Naive thymus-derived CD4-positive, alpha-beta T cell (primary cell): ENCODE data around the gene ING3. TPM values are rescaled to one million over a fixed set of nuclear protein-coding genes. Genes with fewer than 3 reads are reported as not detected.
A peak's percentile ranks its signal among the peaks of the same experiment; 100 is the strongest.

Experiments used
- ATAC-seq: fragments of 150-1000 bp; cut with Tn5 transposase; 2 replicates; pipeline ENCODE4 v1.10.0; 2021; ENCODE audit warnings: mild to moderate bottlenecking, moderate library complexity
- CTCF ChIA-PET: fragments of 350-600 bp; sonication (Branson Sonifier 250); formaldehyde crosslinking; loops from one replicate; lab custom pipeline; 2021; ENCODE audit warnings: antibody characterized with exemption; lab: Charles Lee
- POLR2A ChIA-PET: fragments of 350-600 bp; sonication (Branson Sonifier 250); formaldehyde crosslinking; loops from one replicate; lab custom pipeline; 2021; ENCODE audit warnings: antibody characterized with exemption, inconsistent platforms; lab: Charles Lee
- DNase-seq, 9 donors: peaks; one replicate each; pipeline versions ENCODE4 v3.0.0 to v3.0.0-alpha.2; 2020 to 2022; ENCODE audit warnings: mixed read lengths in 1 of 9
- H3K27ac ChIP-seq: one replicate; pipeline ENCODE4 v1.7.0; 2013; ENCODE audit warnings: mild to moderate bottlenecking, low read depth, low read length, moderate library complexity
- H3K27me3 ChIP-seq, 2 donors: one replicate each; pipeline ENCODE4 v1.7.0; 2013; ENCODE audit warnings: low read length in 2 of 2, mild to moderate bottlenecking in 2 of 2, moderate library complexity in 2 of 2; ENCODE audit not compliant: control insufficient read depth in 2 of 2, insufficient read depth in 2 of 2
- H3K36me3 ChIP-seq, 3 experiments: 1 replicate in 2 of 3; 2 replicates in 1 of 3; pipeline ENCODE4 v1.7.0; 2013; ENCODE audit warnings: low read length in 3 of 3, mild to moderate bottlenecking in 3 of 3, moderate library complexity in 1 of 3; ENCODE audit not compliant: insufficient read depth in 3 of 3, control insufficient read depth in 2 of 3
- H3K4me1 ChIP-seq, 2 donors: one replicate each; pipeline ENCODE4 v1.7.0; 2013; ENCODE audit warnings: low read length in 2 of 2, mild to moderate bottlenecking in 2 of 2, moderate library complexity in 1 of 2; ENCODE audit not compliant: control insufficient read depth in 2 of 2, insufficient read depth in 2 of 2
- H3K4me3 ChIP-seq: 2 replicates; pipeline ENCODE4 v1.7.0; 2013; ENCODE audit warnings: mild to moderate bottlenecking, low read length
- H3K9me3 ChIP-seq, 3 experiments: 1 replicate in 2 of 3; 2 replicates in 1 of 3; pipeline ENCODE4 v1.7.0; 2013; ENCODE audit warnings: low read length in 3 of 3; ENCODE audit not compliant: control insufficient read depth in 2 of 3
- H3K27ac Mint-ChIP-seq, 9 donors: one replicate each; pipeline ENCODE4 v1.8.0; 2020 to 2022; ENCODE audit warnings: mixed read lengths in 9 of 9, mild to moderate bottlenecking in 8 of 9, moderate library complexity in 5 of 9, inconsistent platforms in 2 of 9
- H3K27me3 Mint-ChIP-seq, 5 donors: one replicate each; pipeline ENCODE4 v1.8.0; 2021 to 2022; ENCODE audit warnings: mixed read lengths in 5 of 5, mild to moderate bottlenecking in 1 of 5
- H3K36me3 Mint-ChIP-seq, 5 donors: one replicate each; pipeline ENCODE4 v1.8.0; 2020 to 2022; ENCODE audit warnings: mixed read lengths in 5 of 5, mild to moderate bottlenecking in 3 of 5, inconsistent platforms in 1 of 5
- H3K4me1 Mint-ChIP-seq, 7 donors: one replicate each; pipeline ENCODE4 v1.8.0; 2020 to 2022; ENCODE audit warnings: mixed read lengths in 7 of 7, mild to moderate bottlenecking in 3 of 7, inconsistent platforms in 1 of 7
- H3K4me3 Mint-ChIP-seq, 10 donors: one replicate each; pipeline ENCODE4 v1.8.0; 2020 to 2022; ENCODE audit warnings: mild to moderate bottlenecking in 10 of 10, mixed read lengths in 10 of 10, moderate library complexity in 6 of 10, inconsistent platforms in 2 of 10
- H3K9me3 Mint-ChIP-seq, 11 donors: one replicate each; pipeline ENCODE4 v1.8.0; 2020 to 2022; ENCODE audit warnings: mixed read lengths in 11 of 11, mild to moderate bottlenecking in 4 of 11, inconsistent platforms in 1 of 11, moderate library complexity in 1 of 11
- intact Hi-C, 2 donors: fragments of 100-400 bp; cut with micrococcal nuclease; formaldehyde crosslinking; loops; one replicate each; pipeline ENCODE4 v1.15.1; 2023
- polyA plus RNA-seq, 2 donors: library from polyadenylated mRNA; unstranded; fragments of 300-500 nt; fragmentation: Illumina TruSeq; gene quantifications; one replicate each; pipeline ENCODE4 v1.2.3, GENCODE V29; 2021
- total RNA-seq, 6 experiments: library from RNA in 5 of 6; stranded (reverse) in 5 of 6; gene quantifications; 1 replicate in 5 of 6; 2 replicates in 1 of 6; pipeline ENCODE4 v1.2.3 and lab custom pipeline; 2021 to 2026

The ING3 gene
- total and polyA plus RNA-seq, 7 experiments from 2014 or later, result 26.4 to 36.1 (median 29.9) TPM

DNA sequence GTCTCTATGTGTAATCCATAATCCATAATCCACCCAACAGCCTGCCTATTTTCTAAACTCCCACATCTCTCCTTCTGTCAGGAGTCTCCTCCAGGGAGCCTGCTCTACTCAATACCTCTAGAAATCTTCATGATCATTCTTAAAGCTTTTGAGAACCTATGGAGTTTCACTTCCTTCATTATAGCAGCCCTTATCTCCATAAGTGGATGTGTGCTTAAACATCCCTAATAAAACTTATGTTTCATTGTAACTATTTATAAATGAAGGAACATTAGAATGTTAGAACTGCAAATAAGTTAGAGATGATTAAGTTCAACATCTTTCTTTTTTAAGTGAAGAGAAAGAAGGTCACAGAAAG lies 46.4 kb downstream of the ING3 start:
- H3K4me3 Mint-ChIP-seq, result peak overlapping the region in 8 of 10 donors; percentile 9 to 51 (median 20)
- Histone ChIP-seq H3K4me1 (peaks cover 0 to 13% of the 10 kb centered on the region in 2 donors), H3K27ac (no peak overlapping the region), H3K4me3 (no peak overlapping the region), H3K9me3 (no peaks in the 10 kb centered on the region), H3K36me3 (no peaks in the 10 kb centered on the region), H3K27me3 (no peaks in the 10 kb centered on the region)
- intact Hi-C loops, result loop anchor here in 1 of 2 donors (1.0 to 5.0 kb wide), 3 partner anchors 10 to 440 kb away; partner anchors contain the start of gene ING3
- H3K4me1 Mint-ChIP-seq, result peaks cover 7 to 56% (median 42%) of the 10 kb centered on the region in 7 donors
- POLR2A ChIA-PET, result interaction anchor here (1.0 kb wide), 1 partner anchor 46 kb away, joined by 3 read pairs; the partner anchor contains the start of gene ING3
- H3K36me3 Mint-ChIP-seq, result no peaks in the 10 kb centered on the region
- H3K27ac Mint-ChIP-seq, result peak overlapping the region in 3 of 9 donors; percentile 3 to 34 (median 4)
- DNase-seq (no peak), ATAC-seq (peak; percentile 44)
- CTCF ChIA-PET, result interaction anchor here (0.6 to 1.9 kb wide), 3 partner anchors 10 to 103 kb away, joined by 4 to 15 read pairs (median 13); no protein-coding TSS in a partner anchor
- peaks cover 0 to 39% (median 11%) of the 10 kb centered on the region in 5 donors for H3K27me3 Mint-ChIP-seq
- no peaks in the 10 kb centered on the region for H3K9me3 Mint-ChIP-seq

DNA sequence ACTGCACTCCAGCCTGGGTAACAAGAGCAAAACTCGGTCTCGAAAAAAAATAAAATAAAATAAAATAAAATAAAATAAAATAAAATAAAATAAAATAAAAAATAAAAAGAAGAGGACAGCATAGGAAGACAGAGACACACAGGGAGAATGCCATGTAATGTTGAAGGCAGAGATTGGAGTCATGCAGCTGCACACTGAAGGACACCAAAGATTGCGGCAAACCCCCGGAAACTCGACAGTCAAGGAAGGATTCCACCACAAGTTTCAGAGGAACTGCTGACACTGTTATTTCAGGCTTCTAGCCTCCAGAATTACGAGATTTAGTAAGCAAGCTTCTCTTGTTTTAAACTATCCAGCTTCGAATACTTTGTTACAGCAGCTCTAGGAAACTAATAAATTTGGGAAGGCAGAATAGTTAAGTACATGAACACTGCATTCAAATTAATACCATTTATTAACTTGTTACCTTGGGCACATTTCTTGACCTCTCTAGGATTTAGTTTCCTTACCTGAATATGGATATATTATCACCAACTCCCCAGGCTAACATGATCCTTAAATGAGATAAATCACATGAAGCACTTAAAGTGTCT lies 47.4 kb downstream of the ING3 start:
- intact Hi-C loops, result loop anchor here in 1 of 2 donors (2.0 to 5.0 kb wide), 2 partner anchors 47 to 439 kb away; partner anchors contain the start of gene ING3

DNA sequence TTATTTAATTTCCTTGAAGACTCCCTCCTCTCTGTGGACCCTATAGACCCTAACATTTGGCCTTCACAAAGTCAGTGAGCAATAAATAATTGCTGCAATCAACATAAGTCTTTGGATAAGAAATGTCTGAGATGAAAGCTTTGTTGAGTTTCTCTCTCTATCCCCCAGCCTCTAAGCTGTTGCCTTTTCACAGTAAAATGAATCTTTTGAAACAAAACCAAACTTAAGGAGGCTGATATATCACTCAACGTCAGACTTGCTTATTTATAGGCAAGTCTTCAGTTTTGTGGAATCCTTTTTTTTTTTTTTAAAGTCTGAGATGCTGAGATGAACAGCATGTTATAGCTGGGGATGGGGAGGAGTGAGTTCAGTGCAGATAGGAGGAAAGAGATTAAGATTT lies 47.9 kb downstream of the ING3 start:
- H3K27ac ChIP-seq, result no peak overlapping the region
- H3K4me1 ChIP-seq, result peaks cover 0 to 13% of the 10 kb centered on the region in 2 donors
- Mint-ChIP-seq H3K36me3 (no peaks in the 10 kb centered on the region), H3K27me3 (peaks cover 0 to 34% (median 8%) of the 10 kb centered on the region in 5 donors), H3K4me3 (peak overlapping the region in 1 of 10 donors; percentile 40), H3K4me1 (peaks cover 7 to 56% (median 42%) of the 10 kb centered on the region in 7 donors), H3K9me3 (no peaks in the 10 kb centered on the region), H3K27ac (no peak overlapping the region)
- ChIA-PET CTCF (interaction anchor here (0.6 kb wide), 1 partner anchor 44 kb away, joined by 3 read pairs; no protein-coding TSS in a partner anchor), POLR2A (no interaction called here)
- intact Hi-C loops, result loop anchor here in 1 of 2 donors (5.0 kb wide), 1 partner anchor 439 kb away; no protein-coding TSS in a partner anchor
- H3K36me3 ChIP-seq, result no peaks in the 10 kb centered on the region
- H3K27me3 ChIP-seq, result no peaks in the 10 kb centered on the region
- ATAC-seq, result no peak
- no peak overlapping the region for H3K4me3 ChIP-seq
- no peaks in the 10 kb centered on the region for H3K9me3 ChIP-seq
- DNase-seq, result no peak

More for the DNA sequence above, 47.4 kb downstream of the ING3 start:
- Mint-ChIP-seq H3K9me3 (no peaks in the 10 kb centered on the region), H3K36me3 (no peaks in the 10 kb centered on the region), H3K4me1 (peaks cover 7 to 56% (median 42%) of the 10 kb centered on the region in 7 donors), H3K27ac (no peak overlapping the region), H3K27me3 (peaks cover 0 to 35% (median 5%) of the 10 kb centered on the region in 5 donors), H3K4me3 (no peak overlapping the region)
- Histone ChIP-seq H3K36me3 (no peaks in the 10 kb centered on the region), H3K27ac (no peak overlapping the region), H3K4me1 (peaks cover 0 to 13% of the 10 kb centered on the region in 2 donors), H3K4me3 (no peak overlapping the region), H3K27me3 (no peaks in the 10 kb centered on the region), H3K9me3 (no peaks in the 10 kb centered on the region)
- POLR2A ChIA-PET, result no interaction called here
- CTCF ChIA-PET, result no interaction called here
- DNase-seq (no peak), ATAC-seq (no peak)

DNA sequence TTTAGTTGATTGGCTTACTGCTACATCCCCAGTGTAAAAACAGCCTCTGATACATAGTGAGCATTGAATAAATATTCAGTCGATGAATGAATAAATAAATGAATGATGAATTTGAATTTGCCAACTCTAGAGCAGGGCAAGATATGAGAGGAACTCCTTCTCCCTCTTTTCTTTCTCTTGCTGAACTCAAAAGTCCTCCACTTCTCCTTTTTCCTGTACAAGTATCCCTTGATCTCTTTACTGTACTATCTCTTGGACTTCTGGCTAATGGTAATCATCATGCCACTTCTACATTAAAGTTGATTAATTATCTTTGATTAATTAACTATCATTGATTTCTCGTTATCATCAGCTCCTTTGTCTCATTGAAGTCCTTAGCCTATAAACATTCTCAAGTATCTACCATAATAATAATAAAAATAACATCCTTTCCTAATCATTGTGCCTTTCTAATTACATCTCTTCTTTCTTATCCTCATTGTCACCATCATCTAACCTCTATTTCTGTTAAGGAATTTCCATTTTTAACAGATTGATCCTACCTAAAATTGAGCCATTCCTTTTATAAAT lies 48.5 kb downstream of the ING3 start:
- Mint-ChIP-seq H3K4me1 (peaks cover 7 to 56% (median 42%) of the 10 kb centered on the region in 7 donors), H3K27me3 (peaks cover 0 to 30% (median 11%) of the 10 kb centered on the region in 5 donors), H3K9me3 (no peaks in the 10 kb centered on the region), H3K27ac (no peak overlapping the region), H3K36me3 (no peaks in the 10 kb centered on the region), H3K4me3 (no peak overlapping the region)
- intact Hi-C loops, result loop anchor here in 1 of 2 donors (5.0 kb wide), 1 partner anchor 438 kb away; no protein-coding TSS in a partner anchor
- Histone ChIP-seq H3K9me3 (no peaks in the 10 kb centered on the region), H3K36me3 (no peaks in the 10 kb centered on the region), H3K4me1 (peaks cover 0 to 13% of the 10 kb centered on the region in 2 donors), H3K4me3 (no peak overlapping the region), H3K27me3 (no peaks in the 10 kb centered on the region), H3K27ac (no peak overlapping the region)
- ChIA-PET CTCF (interaction anchor here (0.6 kb wide), 1 partner anchor 43 kb away, joined by 3 read pairs; no protein-coding TSS in a partner anchor), POLR2A (no interaction called here)
- DNase-seq (no peak), ATAC-seq (no peak)

DNA sequence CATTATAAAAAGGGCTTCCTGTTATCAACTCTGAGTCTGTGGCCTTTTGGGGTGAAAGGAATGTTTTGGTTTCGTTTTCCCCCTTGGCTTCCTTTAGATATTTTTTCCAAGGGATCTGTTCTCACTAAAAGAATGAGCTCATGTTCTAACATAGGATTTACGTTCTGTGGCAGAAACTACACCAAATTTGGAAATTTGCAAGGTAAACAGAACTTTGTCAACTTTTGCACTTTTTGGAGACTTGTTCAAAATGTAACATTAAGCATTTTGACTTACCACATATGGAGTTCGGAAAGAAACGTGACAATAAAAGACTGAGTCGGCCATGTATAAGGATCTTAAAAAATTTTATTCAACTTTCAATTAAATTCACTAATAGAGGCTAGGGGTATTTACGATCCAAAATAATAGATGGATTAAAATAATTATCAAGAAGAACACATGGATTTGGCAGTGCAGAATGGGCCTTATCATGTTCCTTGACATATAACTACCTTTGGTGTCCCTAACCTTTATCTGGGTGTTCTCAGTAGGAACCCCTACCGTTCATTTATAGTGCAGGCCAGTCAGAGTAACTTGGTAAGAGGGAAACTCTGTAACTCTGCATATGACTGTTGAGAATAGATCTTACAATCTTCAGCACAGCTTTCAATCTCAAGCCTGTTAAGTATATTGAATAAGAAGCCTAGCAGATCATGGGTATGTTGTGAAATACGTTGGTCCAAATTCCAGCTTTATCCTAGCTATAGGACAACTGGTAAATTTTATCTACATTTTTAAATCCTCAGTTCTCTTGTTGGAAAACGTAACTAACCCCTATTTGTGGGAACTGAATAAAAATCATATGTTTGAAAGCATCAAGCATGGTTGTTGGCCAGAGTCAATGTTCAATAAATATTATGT lies 49.8 kb downstream of the ING3 start:
- Mint-ChIP-seq H3K27ac (peak overlapping the region in 3 of 9 donors; percentile 0 to 33 (median 30)), H3K27me3 (peaks cover 0 to 22% (median 13%) of the 10 kb centered on the region in 5 donors), H3K9me3 (peaks cover 0 to 2% (median 0%) of the 10 kb centered on the region in 11 donors), H3K36me3 (peaks cover 0 to 4% (median 0%) of the 10 kb centered on the region in 5 donors), H3K4me1 (peaks cover 7 to 44% (median 33%) of the 10 kb centered on the region in 7 donors), H3K4me3 (peak overlapping the region in 5 of 10 donors; percentile 23 to 50 (median 42))
- ATAC-seq (no peak), DNase-seq (no peak)
- Histone ChIP-seq H3K4me1 (peaks cover 0 to 13% of the 10 kb centered on the region in 2 donors), H3K4me3 (no peak overlapping the region), H3K36me3 (no peaks in the 10 kb centered on the region), H3K27ac (no peak overlapping the region), H3K9me3 (no peaks in the 10 kb centered on the region), H3K27me3 (no peaks in the 10 kb centered on the region)
- intact Hi-C loops, result no loop called here
- CTCF ChIA-PET, result interaction anchor here (0.9 kb wide), 2 partner anchors 12 to 81 kb away, joined by 3 read pairs; partner anchors contain the start of gene CPED1
- POLR2A ChIA-PET, result interaction anchor here (0.6 kb wide), 1 partner anchor 54 kb away, joined by 4 read pairs; no protein-coding TSS in a partner anchor
